Right atrium auricular region (tissue), 2 donors: Measurements from ENCODE around the gene NFE2L3. TPM values are rescaled to one million over a fixed set of nuclear protein-coding genes. Genes with fewer than 3 reads are reported as not detected.

Source experiments
- DNase-seq: peaks from one replicate; pipeline ENCODE4 v3.0.0-alpha.2; 2019; ENCODE audit warnings: low spot score
- H3K27ac ChIP-seq, 2 donors: fragments of 200-600 bp; sonication (generic); 1 replicate in 1 of 2; 2 replicates in 1 of 2; pipeline ENCODE4 v1.5.1; 2016 to 2019
- H3K27me3 ChIP-seq, 2 donors: fragments of 200-600 bp; sonication (generic); one replicate each; pipeline versions ENCODE4 v1.5.1 to v1.6.0; 2017 to 2019
- H3K36me3 ChIP-seq: fragments of 200-600 bp; sonication (generic); one replicate; pipeline ENCODE4 v1.5.1; 2016
- H3K4me1 ChIP-seq, 2 donors: fragments of 200-600 bp; sonication (generic); one replicate each; pipeline versions ENCODE4 v1.5.1 to v1.6.0; 2017 to 2019
- H3K4me3 ChIP-seq, 2 donors: fragments of 200-600 bp; sonication (generic); 1 replicate in 1 of 2; 2 replicates in 1 of 2; pipeline ENCODE4 v1.5.1; 2017 to 2019; ENCODE audit warnings: mild to moderate bottlenecking in 1 of 2, moderate library complexity in 1 of 2
- H3K9me3 ChIP-seq, 2 donors: fragments of 200-600 bp; sonication (generic); one replicate each; pipeline ENCODE4 v1.5.1; 2019
- CTCF ChIP-seq, 2 donors: fragments of 200-600 bp; sonication (generic); IDR thresholded peaks; one replicate each; pipeline ENCODE4 v1.5.1; 2019; ENCODE audit warnings: antibody characterized with exemption in 2 of 2
- total RNA-seq, 2 donors: library from RNA; depleted of rRNA; stranded (reverse); fragments of >200 nt; gene quantifications; one replicate each; pipeline ENCODE4 v1.1.0, GENCODE V29; 2016

Gene NFE2L3
- total RNA-seq, 2 donors from 2014 or later, result 0.63 to 1.8 TPM

GRCh38 chr7:26199301-26200037 is 47.5 kb downstream of the NFE2L3 start:
- H3K4me1 ChIP-seq, result peaks cover 0 to 54% of the 10 kb centered on the region in 2 donors
- peak overlapping the region; percentile 100 for H3K27ac ChIP-seq
- TF ChIP-seq CTCF (IDR thresholded peaks at IDR 0.05), result no peak
- H3K9me3 ChIP-seq, result no peaks in the 10 kb centered on the region
- no peak for DNase-seq
- peaks cover 34% of the 10 kb centered on the region for H3K36me3 ChIP-seq
- H3K27me3 ChIP-seq, result no peaks in the 10 kb centered on the region
- peak overlapping the region; percentile 82 to 98 for H3K4me3 ChIP-seq

- no peak for DNase-seq
- TF ChIP-seq CTCF (IDR thresholded peaks at IDR 0.05), result no peak
- Histone ChIP-seq H3K27ac (peak overlapping the region; percentile 100), H3K4me3 (peak overlapping the region; percentile 82 to 98), H3K36me3 (peaks cover 28% of the 10 kb centered on the region), H3K9me3 (no peaks in the 10 kb centered on the region), H3K27me3 (no peaks in the 10 kb centered on the region), H3K4me1 (peaks cover 0 to 54% of the 10 kb centered on the region in 2 donors)
Observed at GRCh38 chr7:26200038-26200443, 48.0 kb downstream of the NFE2L3 start.

GRCh38 chr7:26200444-26201246 is 48.6 kb downstream of the NFE2L3 start, which contains the start of gene HNRNPA2B1:
Gene HNRNPA2B1 (minus strand): TSS chr7:26200746. CDS start chr7:26200577, 169 bp downstream.
- Histone ChIP-seq H3K36me3 (peaks cover 22% of the 10 kb centered on the region), H3K27me3 (no peaks in the 10 kb centered on the region), H3K4me3 (peak within 1 kb of the TSS; percentile 82 to 98), H3K27ac (peak within 1 kb of the TSS; percentile 100), H3K4me1 (peaks cover 0 to 50% of the 10 kb centered on the region in 2 donors), H3K9me3 (no peaks in the 10 kb centered on the region)
- DNase-seq, result peak; percentile 98
- TF ChIP-seq CTCF (IDR thresholded peaks at IDR 0.05), result no peak

GRCh38 chr7:26201247-26202018 is 49.4 kb downstream of the NFE2L3 start, which contains the start of gene CBX3:
Gene CBX3 (plus strand): TSS chr7:26201745. CDS start chr7:26202999, 1,254 bp downstream.
- H3K27me3 ChIP-seq, result no peaks in the 10 kb centered on the region
- peak within 1 kb of the TSS; percentile 100 for H3K27ac ChIP-seq
- peaks cover 0 to 42% of the 10 kb centered on the region in 2 donors for H3K4me1 ChIP-seq
- peak within 1 kb of the TSS; percentile 82 to 98 for H3K4me3 ChIP-seq
- H3K36me3 ChIP-seq, result peaks cover 20% of the 10 kb centered on the region
- H3K9me3 ChIP-seq, result no peaks in the 10 kb centered on the region
- no peak for TF ChIP-seq CTCF (IDR thresholded peaks at IDR 0.05)
- DNase-seq, result peak; percentile 82
